Adrenal gland (tissue), 5 donors: ENCODE results near the gene STRIT1.

Experiments used
- CTCF ChIP-seq, 6 experiments: fragments of 450-650 bp in 4 of 6; fragments of 200-600 bp in 2 of 6; sonication (generic) in 1 of 6; IDR thresholded peaks; 1 replicate in 5 of 6; 2 replicates in 1 of 6; pipeline versions ENCODE4 v1.5.1 to v1.8.0; 2016 to 2021; ENCODE audit warnings: antibody characterized with exemption in 6 of 6, mild to moderate bottlenecking in 2 of 6, moderate library complexity in 1 of 6
- POLR2A ChIP-seq, 2 donors: fragments of 450-650 bp; IDR thresholded peaks; one replicate each; pipeline ENCODE4 v1.6.1; 2017; ENCODE audit warnings: antibody characterized with exemption in 2 of 2, mild to moderate bottlenecking in 2 of 2, moderate library complexity in 1 of 2
- donor health status: DM: no; HTN: no; CAD: no.

GRCh38 chr3:155244699-155245098 is 48.8 kb downstream of the STRIT1 start:
- TF ChIP-seq CTCF (IDR thresholded peaks at IDR 0.05), result no peak
- TF ChIP-seq POLR2A (IDR thresholded peaks at IDR 0.05), result no peak
